Measurements from ENCODE around the gene ANP32E.

DNA sequence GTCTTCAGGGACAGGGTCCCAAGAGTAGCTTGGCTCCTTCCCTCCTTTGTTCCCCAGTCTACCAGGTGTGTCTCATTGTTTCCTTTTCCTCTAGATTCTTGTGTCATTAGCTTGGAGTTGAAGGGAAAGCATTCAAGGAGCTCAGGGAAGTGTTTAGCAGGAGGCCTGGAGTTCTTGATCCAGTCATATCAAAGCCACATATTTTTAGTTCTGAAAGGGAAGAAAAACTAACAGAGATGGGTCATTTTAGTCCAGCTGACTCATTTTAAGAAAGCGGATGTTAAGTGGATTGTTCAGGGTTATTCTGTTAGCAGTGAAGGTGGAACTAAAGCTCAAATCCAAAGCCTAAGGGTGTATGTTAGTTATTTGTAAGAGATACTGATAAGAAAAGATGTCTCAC is 37.4 kb upstream of the ANP32E start:
- no peak for TF ChIP-seq NFIC (IDR thresholded peaks at IDR 0.05)
- TF ChIP-seq TCF12 (IDR thresholded peaks at IDR 0.05; ENCODE audit: low read depth) = no peak
- TF ChIP-seq, protein P1, sequence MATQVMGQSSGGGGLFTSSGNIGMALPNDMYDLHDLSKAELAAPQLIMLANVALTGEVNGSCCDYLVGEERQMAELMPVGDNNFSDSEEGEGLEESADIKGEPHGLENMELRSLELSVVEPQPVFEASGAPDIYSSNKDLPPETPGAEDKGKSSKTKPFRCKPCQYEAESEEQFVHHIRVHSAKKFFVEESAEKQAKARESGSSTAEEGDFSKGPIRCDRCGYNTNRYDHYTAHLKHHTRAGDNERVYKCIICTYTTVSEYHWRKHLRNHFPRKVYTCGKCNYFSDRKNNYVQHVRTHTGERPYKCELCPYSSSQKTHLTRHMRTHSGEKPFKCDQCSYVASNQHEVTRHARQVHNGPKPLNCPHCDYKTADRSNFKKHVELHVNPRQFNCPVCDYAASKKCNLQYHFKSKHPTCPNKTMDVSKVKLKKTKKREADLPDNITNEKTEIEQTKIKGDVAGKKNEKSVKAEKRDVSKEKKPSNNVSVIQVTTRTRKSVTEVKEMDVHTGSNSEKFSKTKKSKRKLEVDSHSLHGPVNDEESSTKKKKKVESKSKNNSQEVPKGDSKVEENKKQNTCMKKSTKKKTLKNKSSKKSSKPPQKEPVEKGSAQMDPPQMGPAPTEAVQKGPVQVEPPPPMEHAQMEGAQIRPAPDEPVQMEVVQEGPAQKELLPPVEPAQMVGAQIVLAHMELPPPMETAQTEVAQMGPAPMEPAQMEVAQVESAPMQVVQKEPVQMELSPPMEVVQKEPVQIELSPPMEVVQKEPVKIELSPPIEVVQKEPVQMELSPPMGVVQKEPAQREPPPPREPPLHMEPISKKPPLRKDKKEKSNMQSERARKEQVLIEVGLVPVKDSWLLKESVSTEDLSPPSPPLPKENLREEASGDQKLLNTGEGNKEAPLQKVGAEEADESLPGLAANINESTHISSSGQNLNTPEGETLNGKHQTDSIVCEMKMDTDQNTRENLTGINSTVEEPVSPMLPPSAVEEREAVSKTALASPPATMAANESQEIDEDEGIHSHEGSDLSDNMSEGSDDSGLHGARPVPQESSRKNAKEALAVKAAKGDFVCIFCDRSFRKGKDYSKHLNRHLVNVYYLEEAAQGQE (IDR thresholded peaks at IDR 0.05; ENCODE audit: low read depth) = no peak
- TF ChIP-seq TAF1 (IDR thresholded peaks at IDR 0.05; ENCODE audit: low read depth) = no peak
- TF ChIP-seq FOXM1 (IDR thresholded peaks at IDR 0.05; ENCODE audit: borderline replicate concordance, low read depth) = no peak
- no peak for TF ChIP-seq CREB1 (IDR thresholded peaks at IDR 0.05; ENCODE audit: low read depth)
- no peak for TF ChIP-seq EGR1 (IDR thresholded peaks at IDR 0.05)
